ENCODE measurements around the gene PACSIN2. TPM values are rescaled to one million over a fixed set of nuclear protein-coding genes. Genes with fewer than 3 reads are reported as not detected.
"Not testable (repeated sequence)": the region's sequence is repeated elsewhere in the genome, so short reads cannot be mapped to it uniquely, and the experiment has no call there.

Gene PACSIN2
- total RNA-seq, 1 donor from 2014 or later: 62.1 TPM

DNA sequence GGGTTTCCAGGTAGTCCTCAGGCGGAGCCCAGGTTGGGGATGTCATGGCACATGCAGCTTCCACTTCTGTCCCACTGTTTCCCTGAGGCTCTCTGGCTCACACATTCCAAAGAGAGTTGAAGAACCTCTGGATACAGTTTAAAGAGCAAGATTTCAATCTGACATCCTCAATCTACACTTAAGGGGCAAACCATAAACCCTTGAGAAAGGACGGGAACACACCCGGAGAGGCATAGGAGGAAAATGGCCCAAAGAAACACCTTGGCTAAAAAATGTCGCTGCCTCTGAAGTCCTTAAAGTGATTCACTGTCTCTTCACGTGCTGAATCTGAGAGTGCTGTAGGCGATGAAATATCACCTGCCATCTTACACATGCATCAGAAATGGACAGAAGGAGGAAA, 87.0 kb downstream of the PACSIN2 start:
- no peak for DNase-seq (ENCODE audit: low read depth, low spot score)

DNA sequence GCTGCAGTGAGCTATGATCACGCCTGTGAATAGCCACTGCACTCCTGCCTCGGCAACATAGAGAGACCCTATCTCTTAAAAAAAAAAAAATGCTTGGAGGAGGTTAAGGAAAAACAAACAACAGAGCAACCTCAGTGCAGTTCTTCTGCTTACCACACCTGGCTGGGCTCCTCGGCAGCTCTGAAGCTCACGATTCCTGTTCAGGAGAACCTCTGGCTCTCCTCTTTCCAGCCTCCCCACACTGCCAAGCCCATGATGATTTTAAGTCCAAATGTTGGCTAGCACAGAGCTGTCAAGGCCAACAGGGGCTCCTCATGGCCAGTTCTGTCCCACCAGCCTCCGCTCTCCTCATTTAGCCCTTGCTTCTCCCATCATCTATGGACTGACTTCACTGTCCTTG, 88.2 kb downstream of the PACSIN2 start:
- no peak for DNase-seq (ENCODE audit: low read depth, low spot score)

DNA sequence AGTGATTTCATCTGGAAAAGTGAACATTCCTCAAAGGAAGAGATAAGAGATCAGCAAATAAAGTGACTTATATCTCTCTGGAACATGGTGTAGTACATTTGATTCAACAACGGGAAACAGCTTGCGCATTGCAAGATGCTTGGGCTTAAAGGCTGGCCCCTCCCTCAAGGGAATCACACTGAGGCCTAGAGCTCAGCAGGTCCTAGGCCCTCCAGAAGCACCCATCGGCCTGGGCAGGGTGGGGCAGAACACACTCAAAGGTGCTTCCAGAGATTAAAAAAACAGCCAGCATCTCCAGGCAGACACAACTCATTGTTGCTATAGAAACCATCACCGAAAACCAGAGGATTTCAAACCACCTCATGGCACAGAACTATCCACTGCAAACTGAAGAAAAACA, 88.8 kb downstream of the PACSIN2 start:
- DNase-seq (ENCODE audit: low read depth, low spot score): peak; percentile 75

DNA sequence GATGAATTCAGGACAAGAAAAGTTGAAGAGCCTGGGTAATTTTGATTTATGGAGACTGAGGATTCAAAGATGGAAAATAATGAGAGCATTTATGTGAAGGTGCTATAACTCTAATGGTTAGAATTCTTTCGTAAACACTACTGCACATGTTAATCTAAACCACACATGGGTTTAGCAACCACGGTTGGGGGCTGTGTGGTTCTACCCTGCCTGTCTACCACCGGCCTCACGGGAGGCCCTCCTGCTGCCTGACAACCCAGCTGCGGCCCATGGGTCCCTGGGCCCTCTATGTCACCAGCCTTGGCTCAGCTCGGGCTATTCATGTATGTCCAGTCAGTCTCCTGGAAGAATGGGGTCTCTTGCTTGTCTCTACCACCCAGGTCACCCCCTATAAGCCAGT, 89.4 kb downstream of the PACSIN2 start:
- DNase-seq (ENCODE audit: low read depth, low spot score): no peak

DNA sequence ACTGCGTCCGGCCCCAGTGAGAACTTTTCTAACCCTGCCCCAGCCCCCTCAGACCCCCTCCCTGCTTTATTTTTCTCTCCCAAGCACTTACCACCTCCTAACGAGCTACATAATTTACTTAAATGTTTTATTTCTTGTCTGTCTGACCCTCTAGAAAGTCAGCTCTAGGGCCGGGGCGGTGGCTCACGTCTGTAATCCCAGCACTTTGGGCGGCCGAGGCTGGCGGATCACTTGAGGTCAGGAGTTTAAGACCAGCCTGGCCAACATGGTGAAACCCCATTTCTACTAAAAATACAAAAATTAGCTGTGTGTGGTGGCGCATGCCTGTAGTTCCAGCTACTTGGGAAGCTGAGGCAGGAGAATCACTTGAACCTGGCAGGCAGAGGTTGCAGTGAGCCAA, 89.9 kb downstream of the PACSIN2 start:
- not testable (repeated sequence) for DNase-seq (ENCODE audit: low read depth, low spot score)

DNA sequence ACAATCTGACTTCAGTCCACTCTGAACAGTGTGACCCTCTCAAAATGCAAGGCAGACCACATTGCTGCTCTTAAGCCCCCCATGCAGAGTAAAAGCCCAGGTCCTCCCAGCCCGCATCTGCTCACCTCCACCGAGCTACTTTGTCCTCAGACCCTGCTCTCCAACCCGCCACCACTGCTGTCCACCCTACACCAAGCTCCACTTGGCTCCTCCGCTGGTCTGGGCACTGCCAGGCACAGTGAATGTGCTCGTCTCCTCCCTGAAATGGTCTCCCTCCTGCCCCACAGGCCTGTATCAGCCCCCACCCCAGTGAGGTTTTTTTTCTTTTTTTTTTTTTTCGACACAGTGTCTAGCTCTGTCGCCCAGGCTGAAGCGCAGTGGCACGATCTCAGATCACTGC, 90.5 kb downstream of the PACSIN2 start:
- DNase-seq (ENCODE audit: low read depth, low spot score): no peak

DNA sequence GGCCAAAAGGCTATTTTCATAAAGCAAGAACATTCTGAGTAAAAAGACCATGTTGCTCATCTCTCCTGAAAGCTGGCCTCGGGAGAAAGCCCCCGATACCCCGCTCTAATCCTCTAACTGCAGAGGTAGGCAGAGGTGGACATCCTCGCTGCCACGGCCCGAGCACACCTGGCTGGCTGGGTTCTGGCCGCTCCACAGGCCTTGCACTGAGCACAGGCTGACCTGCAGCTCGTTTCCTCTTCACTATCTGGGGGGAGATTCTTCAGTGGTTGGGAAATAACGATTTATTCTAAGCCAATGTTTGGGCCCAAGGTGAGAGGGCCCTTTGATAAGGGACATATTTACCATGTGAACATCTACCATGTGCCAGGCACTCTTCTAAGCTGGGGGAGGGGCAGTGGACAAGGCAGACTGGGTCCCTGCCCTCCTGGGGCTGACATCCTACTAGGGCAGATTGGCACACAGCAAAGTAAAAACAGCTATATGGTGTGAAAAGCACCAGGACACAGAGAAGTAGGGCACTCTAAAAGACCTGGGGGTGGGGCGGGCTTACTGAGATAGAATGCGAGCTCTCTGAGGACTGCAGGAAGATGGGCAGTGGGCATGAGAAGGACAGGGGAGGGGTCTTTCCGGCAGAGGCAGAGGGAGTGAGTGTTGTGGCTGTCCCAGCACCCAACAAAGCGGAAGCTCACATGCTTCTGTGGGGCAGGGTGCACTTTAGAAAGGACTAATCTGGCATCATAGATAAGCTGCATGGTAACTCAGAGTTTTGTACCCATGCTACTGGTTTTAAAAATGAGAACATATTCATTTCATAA, 92.4 kb downstream of the PACSIN2 start:
- DNase-seq (ENCODE audit: low read depth, low spot score): no peak

DNA sequence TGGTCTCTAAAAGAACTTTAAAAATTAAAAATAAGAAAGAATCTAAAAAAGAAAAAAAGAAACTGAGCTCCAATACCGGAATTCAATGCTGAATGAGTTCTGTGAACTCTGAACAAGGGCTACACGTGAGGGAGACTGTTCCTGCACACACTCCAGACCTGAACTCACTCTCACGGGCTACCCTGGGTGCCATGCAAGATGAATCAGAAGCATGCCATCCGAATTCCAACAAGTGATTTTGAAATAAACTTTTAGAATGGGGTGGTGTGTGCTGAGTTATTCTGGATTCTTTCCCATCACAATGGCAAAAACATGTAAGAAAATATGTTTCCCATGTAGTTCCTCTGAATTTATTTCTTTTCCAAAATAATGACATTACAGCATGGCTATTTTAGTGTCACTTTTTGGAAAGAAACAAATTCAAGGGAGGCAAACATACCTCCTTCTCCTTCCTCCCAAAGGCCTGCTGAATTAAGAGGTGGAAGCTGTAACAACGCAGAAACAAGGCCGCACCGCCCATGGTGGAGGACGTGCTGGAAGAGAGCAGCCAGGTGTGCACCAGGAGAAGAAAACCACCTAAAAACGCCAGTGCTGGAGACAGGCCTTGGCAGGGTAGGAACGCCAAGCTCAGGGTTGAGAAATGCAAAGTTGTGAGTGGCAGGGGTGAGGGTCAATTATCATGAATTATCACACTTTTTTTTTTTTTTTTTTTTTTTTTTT, 94.7 kb downstream of the PACSIN2 start:
- DNase-seq (ENCODE audit: low read depth, low spot score): no peak

DNA sequence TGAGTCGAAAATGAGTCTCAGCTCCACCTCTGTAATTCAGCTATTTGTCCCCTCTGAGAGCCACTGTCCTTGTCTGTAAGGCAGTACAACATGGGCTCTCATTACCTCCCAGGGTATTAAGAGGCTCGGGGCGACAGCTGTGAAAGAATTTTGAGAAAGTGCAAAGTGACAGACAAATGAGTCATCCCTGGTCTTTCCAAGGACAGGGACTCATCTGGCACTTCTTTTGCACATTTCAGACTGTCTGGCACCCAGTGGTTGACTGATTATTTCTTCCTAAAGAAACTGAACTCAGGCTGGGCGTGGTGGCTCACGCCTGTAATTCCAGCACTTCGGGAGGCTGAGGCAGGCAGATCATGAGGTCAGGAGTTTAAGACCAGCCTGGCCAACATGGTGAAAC, 95.8 kb downstream of the PACSIN2 start:
- no peak for DNase-seq (ENCODE audit: low read depth, low spot score)

DNA sequence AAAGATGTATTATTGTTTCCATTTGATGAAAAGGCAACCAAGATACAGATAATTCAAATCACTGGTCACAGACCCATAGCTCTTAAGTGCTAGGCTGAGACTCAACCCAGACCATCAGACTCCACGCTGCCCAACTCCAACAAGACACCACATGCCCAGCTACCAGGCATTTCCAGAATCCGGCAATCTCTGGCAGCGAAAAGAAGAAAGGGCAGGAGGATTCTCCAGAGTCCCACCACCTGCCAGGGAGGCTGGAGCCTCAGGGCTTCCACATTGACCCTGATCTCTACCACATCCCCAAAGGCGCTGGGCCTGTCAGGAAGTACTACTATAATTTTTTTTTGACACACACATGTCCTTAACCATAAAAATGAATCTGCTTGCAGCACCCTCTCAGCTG, 96.4 kb downstream of the PACSIN2 start:
- no peak for DNase-seq (ENCODE audit: low read depth, low spot score)

DNA sequence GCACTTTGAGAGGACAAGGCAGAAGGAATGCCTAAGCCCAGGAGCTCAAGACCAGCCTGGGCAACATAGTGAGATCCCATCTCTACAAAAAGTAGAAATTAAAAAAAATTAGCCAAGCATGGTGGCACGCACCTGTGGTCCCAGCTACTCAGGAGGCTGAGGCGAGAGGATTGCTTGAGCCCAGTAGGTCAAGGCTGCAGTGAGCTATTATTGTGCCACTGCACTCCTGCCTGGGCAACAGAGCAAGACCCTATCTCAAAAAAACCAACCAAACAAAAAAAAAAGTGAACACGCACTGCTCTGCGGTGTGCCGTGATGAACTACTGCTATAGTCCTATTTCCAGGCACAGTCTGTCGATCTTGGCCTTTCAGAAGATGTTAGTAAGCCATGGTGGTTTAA, 97.6 kb downstream of the PACSIN2 start:
- not testable (repeated sequence) for DNase-seq (ENCODE audit: low read depth, low spot score)

DNA sequence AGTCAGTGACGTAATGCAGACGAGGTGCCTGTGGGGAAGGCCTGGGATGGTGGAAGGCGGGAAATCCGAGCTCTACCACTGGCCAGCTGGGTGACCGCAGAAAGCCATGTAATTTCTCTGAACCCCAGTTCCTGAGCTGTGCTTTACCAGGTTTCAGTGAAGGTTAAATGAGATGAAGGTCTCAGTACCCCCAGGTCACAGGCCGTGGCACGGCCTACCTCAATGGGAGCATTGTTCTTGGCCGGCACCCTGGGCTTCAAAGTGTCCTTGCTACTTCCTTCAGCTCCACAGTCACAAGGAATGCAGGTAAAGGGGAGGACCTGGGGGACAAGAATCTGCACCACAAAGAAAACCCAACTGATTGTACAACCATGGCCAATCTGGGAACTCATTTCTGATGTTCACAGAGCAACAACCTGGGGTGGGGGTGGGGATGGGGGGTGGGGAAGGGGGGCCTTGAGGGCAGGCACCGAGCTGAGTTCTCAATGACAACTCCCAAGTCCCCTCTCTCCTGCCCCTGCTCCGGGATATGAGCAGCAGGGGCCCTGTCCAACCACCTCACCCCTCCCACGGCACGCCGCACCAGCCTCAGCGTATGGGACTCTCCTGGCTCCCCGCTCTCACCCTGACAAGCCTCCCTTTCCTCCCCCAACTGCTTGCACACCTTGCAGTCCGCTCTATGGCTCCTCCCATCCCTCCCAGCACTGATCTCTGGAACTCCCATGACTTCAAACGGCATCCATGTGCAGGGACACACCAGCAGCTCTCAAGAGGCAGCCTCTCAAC, 98.8 kb downstream of the PACSIN2 start:
- DNase-seq (ENCODE audit: low read depth, low spot score): no peak

DNA sequence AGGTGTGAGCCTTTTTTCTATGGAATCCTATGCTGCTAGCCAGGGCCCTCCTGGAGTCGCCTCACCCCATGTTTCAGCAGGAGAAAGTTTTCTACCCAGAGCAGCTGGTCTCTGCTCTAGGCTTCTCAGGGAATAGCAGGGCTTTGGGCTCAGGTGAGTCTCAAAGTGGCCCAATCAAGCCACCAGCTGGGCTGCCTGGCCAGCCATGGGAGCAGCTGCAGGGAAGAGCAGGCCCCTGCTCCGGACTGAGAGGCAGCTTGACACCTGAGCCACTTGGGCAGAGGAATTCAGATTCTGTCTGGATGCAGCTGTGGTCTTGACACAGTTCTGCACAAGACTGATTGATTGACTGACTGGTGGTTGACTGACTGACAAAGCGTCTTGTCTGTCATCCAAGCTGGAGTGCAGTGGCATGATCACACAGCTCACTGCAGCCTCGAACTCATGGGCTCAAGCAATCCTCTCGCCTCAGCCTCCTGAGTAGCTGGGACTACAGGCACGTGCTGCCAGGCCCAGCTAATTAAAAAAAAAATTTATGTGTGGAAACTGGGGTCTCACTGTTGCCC, 100.4 kb downstream of the PACSIN2 start:
- no peak for DNase-seq (ENCODE audit: low read depth, low spot score)

DNA sequence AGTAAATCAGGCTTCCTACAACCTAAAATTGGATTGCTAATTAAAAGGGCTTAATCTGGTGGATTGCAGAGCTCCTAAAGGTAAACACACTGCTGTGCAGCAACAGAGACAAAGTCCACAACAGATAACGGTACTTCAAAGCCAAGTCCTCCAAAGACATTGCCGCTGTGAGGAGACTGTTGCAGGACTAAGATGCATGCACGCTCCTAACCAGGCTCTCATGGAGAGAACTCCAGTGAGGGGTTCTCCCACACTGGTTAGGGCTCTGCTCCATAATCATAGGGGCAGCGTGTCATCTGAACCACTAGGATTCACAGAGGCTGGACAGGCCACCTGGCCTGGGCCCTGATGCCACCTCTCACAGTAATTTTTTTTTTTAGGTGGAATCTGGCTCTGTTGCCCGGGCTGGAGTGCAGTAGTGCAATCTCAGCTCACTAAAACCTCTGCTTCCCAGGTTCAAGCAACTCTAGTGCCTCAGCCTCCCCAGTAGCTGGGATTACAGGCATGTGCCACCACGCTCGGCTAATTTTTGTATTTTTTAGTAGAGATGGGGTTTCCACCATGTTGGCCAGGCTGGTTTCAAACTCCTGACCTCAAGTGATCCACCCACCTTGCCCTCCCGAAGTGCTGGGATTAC, 101.0 kb downstream of the PACSIN2 start:
- DNase-seq (ENCODE audit: low read depth, low spot score): no peak

DNA sequence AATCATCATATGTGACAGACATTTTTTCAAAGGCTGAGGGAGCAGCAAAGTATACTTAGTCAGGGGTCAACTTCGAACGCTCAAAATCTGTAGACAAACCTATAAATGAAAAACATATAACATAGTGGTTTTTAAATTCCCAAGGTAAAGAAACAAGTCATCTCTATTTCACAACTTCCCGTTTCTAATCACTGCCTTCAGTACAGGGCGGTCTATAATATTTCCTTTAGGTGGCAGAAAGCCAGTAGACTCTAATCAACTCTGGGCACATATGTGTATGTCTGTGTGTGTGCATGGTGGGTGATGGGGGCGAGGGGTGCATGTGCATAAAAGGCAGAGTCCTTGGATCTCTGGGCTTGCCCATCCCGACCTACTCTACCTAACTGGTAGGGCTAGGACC, 102.9 kb downstream of the PACSIN2 start:
- DNase-seq (ENCODE audit: low read depth, low spot score): no peak

DNA sequence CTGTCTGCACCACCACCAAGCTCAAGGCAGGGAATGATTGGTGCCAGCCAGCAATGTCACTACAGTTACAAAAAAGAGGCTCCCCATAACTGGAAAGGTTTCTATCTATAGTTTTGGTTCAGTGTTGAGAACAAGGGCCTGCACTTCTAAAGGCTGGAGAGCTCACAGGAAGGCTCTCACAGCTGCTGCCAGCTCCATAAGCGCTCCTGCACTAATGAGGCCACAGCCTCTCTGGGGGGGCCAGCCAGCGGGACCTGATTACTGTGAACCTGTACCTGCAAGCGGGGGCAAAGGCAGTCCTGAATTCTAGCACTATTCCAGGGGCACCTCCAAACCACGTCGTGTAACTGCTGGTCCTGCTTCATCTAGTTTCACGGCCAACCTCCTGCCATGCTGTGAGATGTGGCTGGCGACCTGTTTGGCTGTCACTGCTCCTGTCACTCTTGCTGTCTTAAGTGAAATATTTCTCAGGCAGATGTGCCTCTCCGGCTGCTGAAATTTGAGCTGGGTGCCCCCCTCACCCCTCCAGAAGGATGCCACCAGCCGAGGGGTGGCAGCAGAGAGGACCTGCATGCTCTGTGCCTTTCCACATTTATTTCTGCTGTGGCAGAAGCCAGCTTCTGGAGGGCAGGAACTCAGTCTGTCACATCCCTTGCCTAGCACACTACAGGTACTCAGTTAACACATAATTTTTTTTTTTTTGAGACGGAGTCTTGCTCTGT, 104.6 kb downstream of the PACSIN2 start:
- DNase-seq (ENCODE audit: low read depth, low spot score): no peak

DNA sequence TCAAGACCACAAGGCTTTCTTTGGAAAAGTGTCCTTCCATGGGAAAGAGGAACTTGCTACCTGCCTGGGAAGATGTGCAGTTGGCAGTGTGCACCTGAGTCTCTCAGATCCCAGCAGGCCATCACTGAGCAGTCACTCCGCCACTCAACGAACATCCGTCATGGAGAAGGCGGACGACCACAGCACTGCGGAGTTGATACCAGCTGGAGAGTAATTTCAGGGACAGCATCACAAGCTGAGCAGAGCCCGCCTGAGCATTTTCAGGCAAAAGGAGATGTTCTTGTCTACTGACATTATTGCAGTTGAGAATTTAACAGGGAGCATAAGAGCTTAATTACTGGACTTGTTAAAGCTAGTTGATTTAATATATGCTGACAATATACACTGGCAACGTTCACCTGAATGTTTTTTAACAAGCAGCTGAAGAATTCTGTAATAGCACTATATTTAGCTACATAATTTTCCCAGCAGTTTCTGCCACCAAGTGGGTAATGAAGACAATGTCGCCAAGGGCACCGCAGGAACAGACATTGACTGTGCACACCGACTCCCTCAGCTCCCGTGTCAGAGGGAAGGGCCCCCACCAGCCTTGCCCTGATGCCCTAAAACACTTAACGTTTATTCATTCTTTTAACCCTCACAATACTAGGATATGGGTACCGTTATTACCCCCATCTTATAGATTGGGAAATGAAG, 105.4 kb downstream of the PACSIN2 start:
- no peak for DNase-seq (ENCODE audit: low read depth, low spot score)

DNA sequence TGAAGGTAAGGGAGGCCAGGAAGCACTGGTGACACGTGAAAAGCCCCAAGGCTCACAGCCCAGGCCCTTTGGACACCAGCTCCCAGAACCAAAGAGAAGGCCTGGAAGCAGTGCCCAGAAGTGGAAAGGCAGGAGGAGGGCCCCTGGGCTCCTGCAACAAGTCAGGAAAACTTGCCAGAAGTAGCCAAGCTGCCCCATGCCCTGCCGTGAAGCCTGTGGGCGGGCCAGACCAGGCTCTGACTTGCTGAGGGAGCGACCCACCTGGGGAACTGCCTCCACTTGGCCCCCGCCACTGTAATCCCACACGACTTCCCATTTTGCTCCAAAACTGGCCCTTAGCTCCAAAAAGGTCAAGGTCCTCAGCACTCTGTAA, 106.6 kb downstream of the PACSIN2 start:
- no peak for DNase-seq (ENCODE audit: low read depth, low spot score)

DNA sequence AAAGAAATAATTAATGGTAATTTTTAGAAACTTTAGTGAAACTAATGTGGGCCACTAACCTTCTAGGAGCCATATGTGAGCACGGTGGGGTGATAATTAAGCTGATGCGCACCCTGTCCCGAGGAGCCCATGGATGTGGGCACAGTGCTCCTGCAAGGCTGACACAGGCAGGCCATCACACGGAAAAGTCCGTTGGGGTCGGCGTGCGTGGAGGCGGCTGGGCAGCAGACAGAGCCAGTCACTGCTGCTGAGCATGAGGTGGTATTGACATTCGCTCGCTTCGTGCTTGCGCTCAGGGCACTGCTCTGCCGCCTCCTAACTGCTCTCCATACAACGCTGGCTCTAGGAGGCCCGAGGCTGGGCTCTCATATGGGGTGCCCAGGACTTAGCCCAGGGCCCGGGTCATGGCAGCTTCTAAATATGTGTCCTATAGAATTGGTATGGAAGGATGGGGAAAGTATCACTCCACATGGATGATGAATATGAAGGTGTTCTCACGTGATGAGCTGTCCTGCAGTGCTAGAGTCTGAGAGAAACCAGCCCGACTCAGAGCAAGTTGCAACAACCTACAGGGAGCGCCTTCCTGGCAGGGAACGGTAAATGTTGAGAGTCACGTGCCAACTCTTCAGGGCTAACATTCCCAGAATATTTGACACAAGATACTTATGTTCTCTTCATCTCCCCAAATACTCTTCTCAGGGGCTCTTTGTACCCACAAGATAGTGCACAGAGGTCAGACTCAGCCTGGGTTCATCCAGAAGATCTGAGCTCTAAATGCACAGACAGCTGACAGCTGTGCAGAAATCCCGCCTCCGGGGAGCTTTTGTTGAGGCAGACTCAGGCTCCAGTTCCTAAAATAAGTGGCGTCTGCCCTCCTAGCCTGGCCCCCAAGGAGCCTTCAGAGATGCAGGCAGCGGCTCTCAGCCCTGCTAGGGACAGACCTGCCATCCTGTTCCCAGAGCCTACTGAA, 107.3 kb downstream of the PACSIN2 start:
- no peak for DNase-seq (ENCODE audit: low read depth, low spot score)

Data from pulmonary artery endothelial cell (primary cell).